Measurements from ENCODE around the gene LIPC.

- no peak for TF ChIP-seq CTCF (IDR thresholded peaks at IDR 0.05)
- TF ChIP-seq POLR2A (IDR thresholded peaks at IDR 0.05) = no peak
Measured at GRCh38 chr15:58568157-58568571, 136.4 kb downstream of the LIPC start.

All from testis (tissue), 2 donors.